Effector memory CD8-positive, alpha-beta T cell (primary cell): ENCODE measurements around the gene PDE9A.
"Not testable (repeated sequence)": the region's sequence is repeated elsewhere in the genome, so short reads cannot be mapped to it uniquely, and the experiment has no call there.

Source experiments
- ATAC-seq: fragments of 150-1000 bp; cut with Tn5 transposase; replicated peaks from 2 replicates; pipeline ENCODE4 v1.10.0; 2021; ENCODE audit warnings: mild to moderate bottlenecking, moderate library complexity
- DNase-seq, 3 experiments: peaks; one replicate each; pipeline ENCODE4 v3.0.0; 2021
- H3K27ac Mint-ChIP-seq, 2 donors: one replicate each; pipeline ENCODE4 v1.8.0; 2022; ENCODE audit warnings: mild to moderate bottlenecking in 2 of 2, mixed read lengths in 2 of 2, moderate library complexity in 2 of 2
- H3K27me3 Mint-ChIP-seq, 2 donors: one replicate each; pipeline ENCODE4 v1.8.0; 2022; ENCODE audit warnings: mixed read lengths in 2 of 2
- H3K36me3 Mint-ChIP-seq: one replicate; pipeline ENCODE4 v1.8.0; 2022; ENCODE audit warnings: mild to moderate bottlenecking, moderate library complexity, mixed read lengths; ENCODE audit not compliant: insufficient read depth
- H3K4me1 Mint-ChIP-seq, 2 donors: one replicate each; pipeline ENCODE4 v1.8.0; 2022; ENCODE audit warnings: low read depth in 2 of 2, mixed read lengths in 2 of 2
- H3K4me3 Mint-ChIP-seq, 2 donors: one replicate each; pipeline ENCODE4 v1.8.0; 2022; ENCODE audit warnings: mild to moderate bottlenecking in 2 of 2, mixed read lengths in 2 of 2, moderate library complexity in 2 of 2
- H3K9me3 Mint-ChIP-seq, 2 donors: one replicate each; pipeline ENCODE4 v1.8.0; 2022; ENCODE audit warnings: mixed read lengths in 2 of 2

Gene PDE9A

DNA sequence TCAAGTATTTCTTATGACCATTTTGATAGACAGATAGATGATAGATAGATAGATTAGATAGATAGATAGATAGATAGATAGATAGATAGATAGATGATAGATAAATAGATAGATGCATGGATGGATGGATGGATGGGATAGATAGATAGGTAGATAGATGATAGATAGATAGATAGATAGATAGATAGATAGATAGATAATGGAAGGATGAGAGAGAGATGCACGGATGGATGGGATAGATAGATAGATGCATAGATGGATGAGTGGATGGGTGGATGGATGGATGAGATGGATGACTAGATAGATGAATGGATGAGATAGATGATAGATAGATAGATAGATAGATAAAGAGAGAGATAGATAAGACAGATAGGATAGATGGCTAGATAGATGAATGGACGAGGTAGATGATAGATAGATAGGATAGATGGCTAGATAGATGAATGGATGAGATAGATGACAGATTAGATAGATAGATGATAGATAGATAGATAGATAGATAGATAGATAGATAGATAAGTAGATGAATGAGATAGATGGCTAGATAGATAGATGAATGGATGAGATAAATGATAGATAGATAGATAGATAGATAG is 24.9 kb upstream of the PDE9A start:
- ATAC-seq, H3K9me3 Mint-ChIP-seq, H3K4me3 Mint-ChIP-seq, H3K4me1 Mint-ChIP-seq, H3K36me3 Mint-ChIP-seq, H3K27ac Mint-ChIP-seq, DNase-seq: not testable (repeated sequence)
- H3K27me3 Mint-ChIP-seq = peaks cover 17 to 20% of the 10 kb centered on the region in 2 donors

DNA sequence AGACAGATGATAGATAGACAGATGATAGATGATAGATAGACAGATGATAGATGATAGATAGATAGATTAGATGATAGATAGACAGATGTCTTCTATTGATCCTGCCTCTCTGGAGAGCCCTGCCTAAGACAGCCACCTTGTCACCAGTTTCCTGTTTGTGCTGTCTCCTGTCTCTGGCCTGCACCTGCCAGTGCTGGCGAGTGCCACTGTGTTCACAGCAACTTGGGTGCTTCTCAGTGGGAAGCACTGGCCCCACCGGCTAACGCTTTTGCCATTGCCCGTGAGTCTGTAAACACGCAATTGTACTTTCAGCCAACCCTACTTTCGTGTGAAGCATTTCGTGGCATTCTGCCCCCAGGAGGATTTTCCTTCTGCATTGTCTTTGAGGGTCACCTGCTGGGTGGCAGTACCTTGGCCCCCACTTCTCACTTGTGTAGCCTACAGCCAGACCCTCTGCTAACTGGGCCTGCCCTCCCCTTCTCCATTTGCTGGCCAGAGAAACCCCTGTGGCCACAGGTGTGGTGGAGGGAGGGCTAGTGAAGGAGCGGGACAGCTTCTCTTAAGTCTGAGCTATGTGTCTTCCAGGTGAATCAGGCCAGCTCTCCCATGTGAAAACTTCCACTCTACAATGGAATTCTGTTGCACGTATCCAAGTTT is 23.4 kb upstream of the PDE9A start:
- H3K4me1 Mint-ChIP-seq = no peaks in the 10 kb centered on the region
- H3K27ac Mint-ChIP-seq = no peak overlapping the region
- no peak overlapping the region for H3K4me3 Mint-ChIP-seq
- DNase-seq = no peak
- H3K27me3 Mint-ChIP-seq = peaks cover 6 to 7% of the 10 kb centered on the region in 2 donors
- ATAC-seq = no peak
- H3K36me3 Mint-ChIP-seq = no peaks in the 10 kb centered on the region
- H3K9me3 Mint-ChIP-seq = no peaks in the 10 kb centered on the region

DNA sequence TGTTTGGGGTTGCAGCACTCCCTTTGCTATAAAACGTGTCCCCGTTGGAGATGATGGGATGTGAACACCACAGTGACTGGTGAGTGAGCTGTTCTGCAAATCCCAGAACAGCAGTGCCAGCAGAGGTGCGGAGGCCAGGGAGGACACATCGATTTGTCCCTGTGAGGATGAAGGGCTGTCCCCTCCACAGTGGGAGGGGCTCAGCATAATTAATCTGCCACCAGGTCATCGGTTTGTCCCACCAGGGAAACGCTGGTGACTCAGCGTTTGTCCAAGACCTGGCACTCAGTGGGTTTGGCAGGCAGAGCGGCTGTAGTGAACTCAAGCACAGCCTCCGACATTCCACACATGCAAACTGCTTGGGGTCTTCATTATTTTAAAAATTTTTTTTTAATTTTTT is 22.8 kb upstream of the PDE9A start:
- Mint-ChIP-seq H3K36me3 (no peaks in the 10 kb centered on the region), H3K27ac (no peak overlapping the region), H3K27me3 (peaks cover 6 to 7% of the 10 kb centered on the region in 2 donors), H3K4me3 (no peak overlapping the region), H3K9me3 (no peaks in the 10 kb centered on the region), H3K4me1 (no peaks in the 10 kb centered on the region)
- DNase-seq (no peak), ATAC-seq (no peak)

DNA sequence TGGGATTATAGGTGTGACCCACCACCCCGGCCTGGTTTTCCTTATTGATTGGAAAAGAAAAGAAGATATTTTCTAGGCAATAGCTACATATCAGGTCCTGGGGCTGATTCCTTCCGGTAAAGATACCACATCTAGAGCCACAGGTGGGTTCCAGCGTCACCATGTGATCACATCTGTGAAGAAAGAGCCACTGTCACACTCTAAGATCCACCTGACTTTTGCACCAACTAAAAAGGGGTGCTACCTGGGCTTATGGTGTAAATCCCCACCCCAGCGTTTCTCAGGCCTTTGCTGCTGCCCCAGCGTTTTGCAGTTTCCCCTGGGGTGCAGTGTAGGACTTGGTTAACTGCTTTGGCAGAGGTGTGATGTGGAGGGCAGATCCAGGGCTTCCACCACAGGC is 22.3 kb upstream of the PDE9A start:
- DNase-seq (no peak), ATAC-seq (peak; percentile 35)
- H3K9me3 Mint-ChIP-seq = no peaks in the 10 kb centered on the region
- no peaks in the 10 kb centered on the region for H3K36me3 Mint-ChIP-seq
- no peak overlapping the region for H3K4me3 Mint-ChIP-seq
- H3K27me3 Mint-ChIP-seq = peaks cover under 1 to 7% of the 10 kb centered on the region in 2 donors
- no peaks in the 10 kb centered on the region for H3K4me1 Mint-ChIP-seq
- no peak overlapping the region for H3K27ac Mint-ChIP-seq

DNA sequence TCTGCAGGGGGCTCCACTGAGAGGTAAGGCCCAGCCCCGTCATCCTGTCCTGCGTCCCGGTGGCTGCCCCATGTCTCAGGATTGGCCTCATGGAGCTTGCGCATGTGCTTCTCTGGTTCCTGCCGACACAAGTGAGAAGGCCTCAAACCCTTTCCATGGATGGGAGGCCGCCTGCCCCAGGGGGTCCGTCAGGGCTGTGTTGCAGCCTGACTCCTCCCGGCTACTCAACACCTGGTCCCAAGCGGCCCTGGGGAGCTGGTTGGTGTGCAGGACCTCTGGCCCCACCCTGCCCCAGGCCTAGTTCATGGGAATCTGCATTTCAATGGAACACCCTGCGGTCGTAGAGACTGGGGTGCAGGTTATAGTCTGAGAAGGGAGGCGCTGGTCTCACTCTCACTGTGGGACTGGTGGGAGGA is 21.1 kb upstream of the PDE9A start:
- ATAC-seq (no peak), DNase-seq (no peak)
- no peaks in the 10 kb centered on the region for H3K4me1 Mint-ChIP-seq
- no peak overlapping the region for H3K27ac Mint-ChIP-seq
- no peak overlapping the region for H3K4me3 Mint-ChIP-seq
- H3K27me3 Mint-ChIP-seq = no peaks in the 10 kb centered on the region
- no peaks in the 10 kb centered on the region for H3K9me3 Mint-ChIP-seq
- H3K36me3 Mint-ChIP-seq = no peaks in the 10 kb centered on the region

DNA sequence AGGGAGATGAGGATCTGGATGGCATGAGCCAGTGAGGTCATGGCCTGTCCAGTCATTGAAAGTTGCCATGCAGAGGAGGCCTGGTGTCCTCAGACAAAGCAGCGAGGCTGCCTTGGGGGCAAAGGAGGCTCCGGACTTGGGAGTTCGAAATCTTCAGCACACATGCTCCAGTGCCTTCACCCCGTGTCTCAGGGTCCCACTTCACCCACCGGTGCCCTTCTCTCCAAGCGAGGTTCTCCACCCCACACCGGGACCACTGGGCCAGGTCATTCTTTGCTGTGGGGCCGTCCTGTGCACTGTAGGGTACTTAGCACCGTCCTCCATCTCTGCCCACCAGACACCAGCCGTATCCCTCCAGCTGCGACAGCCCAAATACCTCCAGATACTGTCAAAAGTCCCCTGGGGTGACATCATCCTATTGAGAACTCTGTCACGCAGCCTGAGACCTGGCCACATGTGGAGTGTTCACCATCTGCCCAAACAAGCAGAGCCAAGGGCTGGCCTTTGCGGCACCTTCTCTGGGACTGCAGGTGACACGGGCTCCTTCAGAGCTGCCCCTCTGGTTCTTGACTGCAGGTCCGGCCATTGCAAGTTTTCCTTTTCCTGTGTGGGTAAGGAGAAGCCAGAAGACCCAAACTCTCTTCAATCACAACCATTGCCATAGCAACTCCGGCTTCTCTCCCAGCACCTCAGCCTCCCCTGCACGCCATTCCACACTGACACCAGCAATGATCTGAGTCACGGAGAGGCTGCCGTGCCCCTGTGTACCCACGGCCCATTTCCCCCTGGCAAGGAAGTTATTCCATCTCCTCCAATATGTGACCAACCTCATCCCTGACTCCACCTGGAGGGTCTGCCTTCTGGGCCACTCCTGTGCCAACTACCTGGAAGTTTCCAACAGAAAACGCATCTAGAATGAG is 20.4 kb upstream of the PDE9A start:
- H3K27ac Mint-ChIP-seq = no peak overlapping the region
- H3K9me3 Mint-ChIP-seq = no peaks in the 10 kb centered on the region
- H3K27me3 Mint-ChIP-seq = no peaks in the 10 kb centered on the region
- ATAC-seq = no peak
- no peaks in the 10 kb centered on the region for H3K4me1 Mint-ChIP-seq
- no peaks in the 10 kb centered on the region for H3K36me3 Mint-ChIP-seq
- DNase-seq = no peak
- H3K4me3 Mint-ChIP-seq = no peak overlapping the region

DNA sequence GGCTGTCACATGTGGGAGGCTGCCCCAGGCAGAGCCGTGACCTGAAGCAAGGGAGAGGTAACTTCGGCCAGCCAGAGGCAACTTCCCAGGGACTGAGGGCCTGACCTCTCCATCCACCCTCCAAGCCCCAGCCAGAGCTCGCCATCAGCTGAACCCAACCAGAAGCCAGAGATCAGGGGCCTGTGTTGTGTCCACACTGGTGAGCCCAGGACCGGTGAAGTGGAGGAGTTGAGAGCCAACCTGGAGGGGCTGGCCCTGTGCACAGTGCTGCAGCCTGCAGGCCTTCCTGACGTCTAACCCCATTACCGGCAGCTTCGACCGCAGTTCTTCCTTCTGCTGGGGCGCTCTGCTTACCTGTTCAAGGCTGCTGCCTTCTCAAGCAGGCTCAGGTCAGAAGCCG is 19.6 kb upstream of the PDE9A start:
- Mint-ChIP-seq H3K4me3 (no peak overlapping the region), H3K36me3 (no peaks in the 10 kb centered on the region), H3K27ac (no peak overlapping the region), H3K27me3 (no peaks in the 10 kb centered on the region), H3K4me1 (no peaks in the 10 kb centered on the region), H3K9me3 (no peaks in the 10 kb centered on the region)
- DNase-seq (no peak), ATAC-seq (no peak)

DNA sequence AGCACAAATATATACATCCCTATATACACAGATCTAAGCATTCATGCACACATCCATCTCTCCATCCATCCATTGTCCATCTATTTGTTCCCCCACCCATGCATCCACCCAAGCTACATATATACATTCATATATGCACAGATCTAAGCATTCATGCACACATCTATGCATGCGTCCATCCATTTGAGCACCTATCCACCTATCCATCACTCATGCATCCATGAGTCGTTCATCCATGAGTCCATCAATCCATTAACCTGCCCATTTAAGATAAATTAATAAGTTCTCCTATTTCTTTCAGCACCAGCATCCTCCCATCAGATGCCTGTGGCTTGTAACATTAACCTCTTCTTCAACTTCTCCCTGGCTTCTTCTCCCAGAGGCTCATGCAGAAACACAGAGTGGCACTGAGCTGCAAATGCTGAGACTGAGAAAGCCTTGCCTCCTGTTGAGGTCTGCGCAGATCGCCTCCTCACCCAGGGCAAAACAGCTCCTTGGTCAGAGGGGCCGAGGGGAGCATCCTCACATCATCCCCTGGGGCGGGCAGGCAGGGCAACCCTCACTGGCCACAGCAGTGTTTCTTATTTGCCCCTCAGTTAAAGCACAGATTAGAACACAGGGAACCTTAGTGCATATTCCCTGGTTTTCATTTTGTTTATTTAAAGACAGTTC is 17.4 kb upstream of the PDE9A start:
- no peak for ATAC-seq
- H3K4me1 Mint-ChIP-seq = no peaks in the 10 kb centered on the region
- no peak for DNase-seq
- no peak overlapping the region for H3K27ac Mint-ChIP-seq
- H3K9me3 Mint-ChIP-seq = no peaks in the 10 kb centered on the region
- no peak overlapping the region for H3K4me3 Mint-ChIP-seq
- peaks cover 6 to 7% of the 10 kb centered on the region in 2 donors for H3K27me3 Mint-ChIP-seq
- H3K36me3 Mint-ChIP-seq = no peaks in the 10 kb centered on the region

DNA sequence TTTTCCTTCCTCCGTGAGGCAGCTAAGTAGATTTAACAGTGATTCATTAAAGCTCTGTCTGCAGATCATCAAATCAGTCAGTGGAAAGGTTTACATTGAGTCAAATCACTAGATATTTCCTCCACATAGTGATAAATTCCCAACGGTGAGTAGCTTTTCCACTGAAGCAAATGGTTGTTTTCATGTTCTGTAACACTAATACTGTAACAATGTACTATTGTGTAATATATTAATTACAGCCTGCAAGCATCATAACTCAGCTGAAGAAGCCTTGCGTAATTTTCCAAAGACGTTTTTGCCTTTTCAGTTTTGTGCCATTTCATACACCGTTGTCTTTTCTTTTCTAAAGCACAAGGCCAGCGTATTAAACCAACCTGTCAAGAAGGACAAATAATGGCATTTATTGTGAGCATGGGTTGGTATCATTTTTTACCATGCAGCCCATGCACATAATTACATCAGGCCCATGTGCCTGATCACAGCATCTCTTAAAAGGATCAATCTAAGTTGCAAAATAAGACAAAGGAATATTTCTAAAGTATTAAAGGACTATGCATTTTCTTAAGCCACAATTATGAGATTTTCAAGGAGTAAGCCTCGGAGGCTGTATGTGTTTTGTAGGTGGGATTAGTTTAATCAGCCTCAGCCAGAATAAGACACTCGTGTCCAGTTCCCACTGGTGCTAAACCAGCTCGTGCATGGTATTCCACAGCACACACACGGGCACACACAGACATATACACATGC is 16.7 kb upstream of the PDE9A start:
- Mint-ChIP-seq H3K4me3 (no peak overlapping the region), H3K4me1 (no peaks in the 10 kb centered on the region), H3K36me3 (no peaks in the 10 kb centered on the region), H3K27ac (no peak overlapping the region), H3K9me3 (no peaks in the 10 kb centered on the region), H3K27me3 (peaks cover 11 to 12% of the 10 kb centered on the region in 2 donors)
- DNase-seq (no peak), ATAC-seq (no peak)

DNA sequence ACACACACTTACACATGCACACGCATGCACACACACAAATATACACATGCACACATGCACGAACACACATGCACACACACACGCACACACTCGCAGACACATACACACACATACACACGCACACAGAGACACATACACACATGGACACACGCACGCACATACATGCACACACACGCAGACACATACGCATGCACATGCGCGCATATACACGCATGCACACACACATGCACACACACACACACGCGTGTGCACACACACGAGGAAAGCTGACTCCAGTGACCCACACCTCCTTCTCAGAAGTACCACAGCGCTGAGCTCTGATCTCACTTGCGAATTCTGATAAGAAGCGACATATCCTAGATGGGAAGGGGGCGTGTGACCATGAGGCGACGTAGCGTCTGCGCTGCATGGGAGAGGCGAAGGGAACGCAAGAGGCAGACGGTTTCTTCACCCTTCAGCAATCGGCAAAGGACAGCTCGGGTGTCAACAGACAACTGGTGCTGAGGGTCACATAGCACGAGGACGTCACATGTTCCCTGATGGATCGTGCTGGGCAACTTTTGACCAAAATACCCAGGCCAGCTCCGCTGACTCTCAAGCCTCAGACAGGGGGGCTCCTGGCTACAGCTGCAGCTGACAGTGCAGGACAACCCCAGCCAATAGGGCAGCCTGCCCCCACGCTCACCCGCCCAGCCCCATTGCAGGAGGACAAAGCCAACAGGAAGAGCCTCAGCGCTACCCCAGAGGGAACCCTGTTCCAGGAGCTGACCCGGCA is 16.0 kb upstream of the PDE9A start:
- Mint-ChIP-seq H3K27ac (no peak overlapping the region), H3K4me3 (no peak overlapping the region), H3K4me1 (no peaks in the 10 kb centered on the region), H3K9me3 (no peaks in the 10 kb centered on the region), H3K27me3 (peaks cover 18 to 20% of the 10 kb centered on the region in 2 donors), H3K36me3 (no peaks in the 10 kb centered on the region)
- DNase-seq (no peak), ATAC-seq (no peak)

DNA sequence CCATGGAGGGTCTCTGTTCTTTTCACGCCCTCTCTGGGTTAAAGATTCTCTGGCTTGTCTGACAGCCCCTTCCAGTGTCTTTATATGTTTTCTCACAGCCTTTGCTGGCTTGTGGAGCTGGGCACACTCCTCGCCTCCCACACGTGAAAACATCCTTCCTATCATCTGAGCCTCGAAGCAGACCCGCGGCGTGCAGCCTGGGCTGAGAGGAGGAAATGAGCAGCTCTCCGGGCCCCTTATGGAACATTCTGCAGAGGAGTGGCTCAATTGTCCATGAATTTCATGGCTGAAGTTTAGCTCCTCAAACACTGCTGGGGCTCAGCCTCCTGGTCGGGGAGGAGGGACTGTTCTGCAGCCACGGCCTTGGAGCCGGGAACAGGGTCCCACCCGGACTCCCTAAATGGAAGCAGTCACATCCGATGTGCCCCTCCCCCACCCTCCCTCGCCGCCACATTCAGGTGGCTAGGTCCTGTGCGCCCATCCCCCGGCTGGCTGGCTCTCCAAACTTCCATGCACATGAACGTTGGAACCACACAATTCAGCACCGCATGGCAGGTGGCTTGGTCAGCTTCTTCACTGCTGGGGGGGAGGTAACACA is 15.1 kb upstream of the PDE9A start:
- peaks cover 23 to 27% of the 10 kb centered on the region in 2 donors for H3K27me3 Mint-ChIP-seq
- no peaks in the 10 kb centered on the region for H3K4me1 Mint-ChIP-seq
- no peak overlapping the region for H3K27ac Mint-ChIP-seq
- no peak overlapping the region for H3K4me3 Mint-ChIP-seq
- ATAC-seq (no peak), DNase-seq (no peak)
- no peaks in the 10 kb centered on the region for H3K9me3 Mint-ChIP-seq
- H3K36me3 Mint-ChIP-seq = no peaks in the 10 kb centered on the region

DNA sequence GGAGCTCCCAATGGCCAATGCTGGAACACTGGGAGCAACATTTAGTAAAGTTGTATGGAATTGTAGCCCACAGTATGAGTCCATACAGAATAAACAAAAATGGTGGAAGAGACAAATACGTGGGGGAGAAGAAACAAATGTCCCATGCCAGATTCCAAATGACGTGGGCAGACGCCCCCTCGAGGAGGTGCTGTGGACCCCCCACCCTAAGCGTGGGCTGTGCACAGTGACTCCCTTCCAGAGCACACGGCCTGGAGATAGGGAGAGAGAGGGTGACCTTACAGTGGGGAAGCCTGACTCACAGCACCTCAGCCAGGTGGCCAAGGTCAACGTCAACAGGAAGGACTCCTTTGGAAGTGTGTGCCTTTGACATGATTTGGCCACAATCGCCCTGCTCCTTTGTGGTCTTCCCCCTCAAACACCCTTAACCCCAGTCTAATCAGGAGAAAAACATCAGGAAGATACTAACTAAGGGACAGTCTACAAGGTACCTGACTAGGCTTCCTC is 13.7 kb upstream of the PDE9A start:
- ATAC-seq (no peak), DNase-seq (no peak)
- Mint-ChIP-seq H3K9me3 (no peaks in the 10 kb centered on the region), H3K27ac (no peak overlapping the region), H3K36me3 (no peaks in the 10 kb centered on the region), H3K27me3 (peaks cover 32 to 40% of the 10 kb centered on the region in 2 donors), H3K4me3 (no peak overlapping the region), H3K4me1 (no peaks in the 10 kb centered on the region)
